Islet of Langerhans (tissue), 1 donor: ENCODE measurements around the gene KRT83.

ENCODE experiments used
- FAIRE-seq: peaks from one replicate; lab custom pipeline; 2011; peaks lifted over from hg19 to GRCh38; lab: Jason Lieb, UNC

KRT83 gene

GRCh38 chr12:52285851-52286530 lies 35.2 kb downstream of the KRT83 start:
- FAIRE-seq, result no peak

GRCh38 chr12:52285172-52285745 lies 35.9 kb downstream of the KRT83 start:
- FAIRE-seq, result no peak

GRCh38 chr12:52284562-52285171 lies 36.5 kb downstream of the KRT83 start:
- no peak for FAIRE-seq

- FAIRE-seq, result no peak
These were observed 40.2 kb downstream of the KRT83 start for GRCh38 chr12:52280796-52281560.

- no peak for FAIRE-seq
These were observed 40.8 kb downstream of the KRT83 start for GRCh38 chr12:52280319-52280795.

GRCh38 chr12:52279422-52280318 lies 41.5 kb downstream of the KRT83 start:
- no peak for FAIRE-seq

- no peak for FAIRE-seq
These were observed 42.4 kb downstream of the KRT83 start for GRCh38 chr12:52278575-52279421.

GRCh38 chr12:52277486-52278245 lies 43.5 kb downstream of the KRT83 start:
- FAIRE-seq, result no peak

- FAIRE-seq, result no peak
These were observed 45.5 kb downstream of the KRT83 start for GRCh38 chr12:52275686-52276085.

GRCh38 chr12:52274521-52275120 lies 46.6 kb downstream of the KRT83 start, which contains the start of gene KRT86:
TSS of gene KRT86 (plus strand) at chr12:52274645. CDS start at chr12:52301917, 27,272 bp downstream.
- no peak for FAIRE-seq

- no peak for FAIRE-seq
These were observed 50.0 kb downstream of the KRT83 start for GRCh38 chr12:52271158-52271557.

GRCh38 chr12:52270541-52271070 lies 50.6 kb downstream of the KRT83 start:
- no peak for FAIRE-seq

- no peak for FAIRE-seq
These were observed 53.0 kb downstream of the KRT83 start for GRCh38 chr12:52268212-52268611.

- no peak for FAIRE-seq
These were observed 53.5 kb downstream of the KRT83 start for GRCh38 chr12:52267699-52268098.

GRCh38 chr12:52267266-52267665 lies 53.9 kb downstream of the KRT83 start:
- no peak for FAIRE-seq

GRCh38 chr12:52266514-52266913 lies 54.7 kb downstream of the KRT83 start:
- FAIRE-seq, result no peak

- FAIRE-seq, result no peak
These were observed 56.8 kb downstream of the KRT83 start for GRCh38 chr12:52264435-52264825.
